CD4-positive, alpha-beta T cell treated with Interleukin-2 at 100 ng/mL for 4 hours (primary cell): Measurements from ENCODE around the gene SUCLG2.

ENCODE experiments used
- DNase-seq: peaks from one replicate; pipeline ENCODE4 v3.0.0-alpha.2; 2020; ENCODE audit warnings: low spot score

The SUCLG2 gene

GRCh38 chr3:67649681-67650080 lies 4.7 kb downstream of the SUCLG2 start:
- DNase-seq, result no peak

GRCh38 chr3:67648701-67649100 lies 5.7 kb downstream of the SUCLG2 start:
- DNase-seq, result no peak

DNA sequence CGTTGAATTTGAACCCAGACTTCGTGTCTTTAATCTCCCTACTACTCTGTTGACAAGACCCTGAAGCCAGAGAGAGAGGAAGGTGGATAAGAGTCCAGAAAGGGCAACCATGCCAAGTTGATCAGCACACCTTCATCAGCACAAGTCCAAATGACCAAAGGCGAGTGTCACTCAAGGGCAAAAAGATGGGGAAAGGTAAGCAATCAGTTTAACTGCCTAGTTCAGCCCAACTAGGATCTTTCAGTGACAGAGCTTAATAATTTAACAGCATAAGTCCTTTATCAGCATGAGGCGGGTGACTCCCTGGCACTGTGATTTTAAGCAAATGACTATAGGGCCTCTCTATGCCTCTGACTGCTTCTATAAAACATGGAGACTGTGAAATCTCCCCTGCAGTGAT lies 6.2 kb downstream of the SUCLG2 start:
- DNase-seq, result no peak

DNA sequence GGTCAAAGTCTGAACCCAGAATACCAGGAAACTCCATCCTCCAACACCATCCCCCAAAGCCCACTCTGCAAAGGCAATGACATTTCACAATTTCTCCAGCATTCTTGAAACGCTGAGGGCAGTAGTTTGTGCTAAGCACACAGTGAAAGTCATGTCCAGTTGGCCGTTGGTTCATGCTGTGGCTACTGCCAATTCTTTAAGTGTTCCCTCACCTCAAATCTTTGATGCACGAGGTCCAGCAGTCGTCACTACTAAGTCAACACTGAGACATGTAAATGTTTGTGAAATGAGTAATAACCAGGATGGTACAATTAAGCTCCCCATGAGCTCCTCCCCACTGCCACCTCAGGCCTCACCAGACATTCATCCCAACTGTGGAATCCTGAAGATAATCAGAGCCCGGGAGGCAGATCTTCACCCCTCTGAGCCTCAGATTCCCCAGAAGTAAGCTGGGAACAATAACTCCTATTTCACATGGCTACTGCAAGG lies 7.0 kb downstream of the SUCLG2 start:
- DNase-seq, result no peak

DNA sequence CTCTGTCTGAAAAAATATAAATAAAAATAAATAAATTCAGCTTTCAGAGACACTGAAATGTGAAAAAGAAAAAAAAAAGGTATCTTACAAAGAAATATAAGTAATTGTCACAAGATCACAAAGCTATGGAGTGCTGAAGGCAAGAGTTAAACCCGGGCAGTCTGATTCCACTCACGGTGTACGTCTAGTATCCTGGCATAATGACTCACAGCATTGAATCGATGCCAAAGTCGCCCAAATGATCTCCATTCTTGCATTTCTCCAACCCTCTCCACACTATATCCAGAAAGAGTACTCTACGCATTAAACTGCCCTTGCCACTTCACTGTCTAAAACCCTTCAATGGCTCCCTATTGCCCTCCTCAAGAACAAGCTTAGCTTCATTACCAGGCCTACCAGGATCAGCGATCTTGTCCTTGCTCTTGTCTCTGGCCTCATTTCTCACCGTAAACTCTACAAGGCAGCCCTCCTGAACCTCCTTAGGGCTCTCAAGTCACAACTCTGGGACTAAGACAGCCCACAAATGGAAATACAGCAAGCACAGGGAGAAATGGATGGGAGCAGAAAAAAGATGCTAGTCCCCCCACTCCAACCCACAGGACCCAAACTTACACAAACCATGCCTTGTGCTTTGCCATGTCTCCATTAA lies 7.7 kb downstream of the SUCLG2 start:
- DNase-seq, result no peak

- DNase-seq, result no peak
Measured at GRCh38 chr3:67644827-67645226, 9.6 kb downstream of the SUCLG2 start.

DNA sequence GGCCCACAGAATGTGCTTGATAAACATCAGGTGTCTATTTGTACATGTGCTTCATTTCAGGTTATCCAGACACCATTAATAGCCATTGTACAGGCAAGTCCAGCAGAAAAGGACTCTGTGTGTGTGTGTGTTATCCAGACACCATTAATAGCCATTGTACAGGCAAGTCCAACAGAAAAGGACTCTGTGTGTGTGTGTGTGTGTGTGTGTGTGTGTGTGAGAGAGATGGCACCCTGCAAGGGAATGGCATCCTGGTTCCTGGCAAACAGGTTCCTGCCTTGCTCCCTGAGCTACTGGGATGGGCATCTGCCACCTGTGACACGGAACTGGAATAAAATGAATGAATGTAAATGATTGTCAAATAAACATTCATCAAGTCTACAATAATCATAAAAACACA lies 11.7 kb downstream of the SUCLG2 start:
- DNase-seq, result no peak

DNA sequence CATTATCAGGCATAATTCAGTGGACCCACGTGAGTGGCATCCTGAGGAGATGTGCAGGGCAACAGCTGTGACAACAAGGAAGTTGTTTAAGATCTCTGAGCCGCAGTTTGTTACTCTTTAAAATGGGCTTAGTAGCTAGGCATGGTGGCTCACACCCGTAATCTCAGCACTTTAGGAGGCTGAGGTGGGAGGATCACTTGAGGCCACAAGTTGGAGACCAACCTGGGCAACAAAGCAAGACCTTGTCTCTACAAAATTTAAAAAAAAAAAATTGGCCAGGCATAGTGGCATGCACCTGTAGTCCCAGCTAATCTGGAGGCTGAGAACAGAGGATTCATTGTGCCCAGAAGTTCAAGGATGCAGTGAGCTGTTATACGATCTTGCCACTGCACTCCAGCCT lies 12.2 kb downstream of the SUCLG2 start:
- DNase-seq, result no peak

DNA sequence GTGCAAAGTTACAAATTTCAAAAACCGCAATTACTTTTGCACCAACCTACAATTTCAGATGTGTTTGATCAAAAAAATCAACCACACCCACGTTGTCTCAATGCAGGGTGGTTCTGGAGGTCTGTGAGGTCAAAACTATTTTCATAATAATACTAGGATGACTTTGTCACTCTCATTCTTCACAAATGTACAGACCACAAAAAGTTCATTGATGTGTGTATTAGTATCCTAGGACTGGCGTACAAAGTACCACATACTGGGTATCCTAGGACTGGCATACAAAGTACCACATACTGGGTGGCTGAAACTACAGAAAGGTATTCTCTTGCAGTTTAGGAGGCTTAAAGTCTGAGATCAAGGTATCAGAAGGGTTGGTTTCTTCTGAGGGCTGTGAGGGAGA lies 13.0 kb downstream of the SUCLG2 start:
- DNase-seq, result no peak

GRCh38 chr3:67640023-67640660 lies 14.3 kb downstream of the SUCLG2 start:
- no peak for DNase-seq

DNA sequence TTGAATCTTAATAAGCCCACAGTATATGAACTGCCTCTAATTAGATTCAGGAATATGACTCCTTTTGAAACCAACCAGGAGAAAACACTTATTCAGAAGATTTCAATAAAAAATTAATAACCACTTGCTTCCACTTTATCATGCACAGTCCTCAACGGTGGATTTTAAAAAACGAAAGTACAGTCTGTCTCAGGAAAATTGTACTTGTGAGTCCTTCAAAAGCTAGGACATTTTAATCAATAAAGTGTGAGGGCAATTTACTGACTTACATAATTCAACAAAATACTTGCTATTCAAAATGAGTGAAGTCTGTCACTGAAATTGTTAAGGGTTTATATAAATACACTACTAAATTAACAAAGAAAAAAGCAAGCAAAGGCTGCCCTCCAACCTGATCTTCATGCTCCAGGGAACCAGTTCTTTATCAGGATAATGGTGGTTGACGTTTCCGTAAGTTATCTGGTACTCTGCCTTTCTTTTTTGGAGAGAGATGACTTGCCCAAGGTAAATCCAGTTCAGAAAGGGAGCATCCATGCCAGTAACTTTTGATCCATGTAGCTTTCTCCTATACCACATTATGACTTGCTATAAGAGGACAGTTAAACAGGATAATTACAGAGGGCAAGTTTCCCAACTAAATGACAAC lies 17.0 kb downstream of the SUCLG2 start:
- no peak for DNase-seq

GRCh38 chr3:67635806-67636205 lies 18.6 kb downstream of the SUCLG2 start:
- no peak for DNase-seq

DNA sequence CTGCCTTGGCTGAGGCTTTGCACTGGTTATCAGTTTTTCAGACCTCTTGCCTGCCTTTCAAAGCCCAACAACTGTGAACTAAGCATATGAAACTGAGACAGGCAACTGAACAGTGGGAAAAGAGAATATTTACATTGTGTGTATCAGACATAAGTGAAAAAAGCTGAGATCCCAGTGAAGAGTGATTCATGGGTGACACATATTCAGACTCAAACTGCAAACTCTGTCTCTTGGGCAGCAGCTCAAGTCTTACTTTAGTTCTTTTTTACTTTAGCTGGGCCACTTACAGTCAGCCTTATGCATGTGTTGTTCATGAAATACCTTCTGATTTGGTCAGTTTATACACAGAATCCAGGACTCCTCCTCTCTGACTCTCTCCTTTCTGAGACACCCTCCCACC lies 19.2 kb downstream of the SUCLG2 start:
- no peak for DNase-seq

DNA sequence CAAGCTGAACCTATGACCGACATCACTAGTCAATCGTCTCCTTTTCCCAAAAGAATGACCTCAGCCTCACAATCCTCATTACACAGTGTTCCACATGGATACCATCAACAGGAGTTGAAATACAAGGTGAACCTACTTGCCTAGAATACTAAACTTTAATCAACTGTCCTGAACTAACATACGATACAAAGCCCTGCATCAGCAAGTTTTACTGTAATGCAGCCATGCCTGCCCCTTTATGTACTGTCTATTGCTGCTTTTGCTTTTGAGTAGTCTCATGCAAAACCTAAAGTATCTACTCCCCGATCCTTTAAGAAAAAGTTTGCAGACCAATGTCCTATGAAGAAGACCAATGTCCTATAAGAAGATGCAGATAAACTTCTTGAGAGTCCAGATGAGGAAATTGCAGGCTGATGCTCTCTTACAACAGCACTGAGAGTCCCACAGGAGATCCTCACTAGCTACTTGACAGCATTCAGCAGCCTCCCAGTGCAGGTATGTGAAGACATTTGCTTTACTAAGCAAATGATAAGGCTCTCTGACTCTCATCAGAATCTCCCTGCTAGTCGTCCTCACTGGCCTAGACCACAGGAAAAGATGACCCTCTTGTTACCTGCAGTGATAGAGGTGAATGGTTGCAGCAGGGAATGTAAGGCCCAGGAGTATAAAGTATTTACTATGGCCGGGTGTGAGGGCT lies 23.6 kb downstream of the SUCLG2 start:
- DNase-seq, result no peak

DNA sequence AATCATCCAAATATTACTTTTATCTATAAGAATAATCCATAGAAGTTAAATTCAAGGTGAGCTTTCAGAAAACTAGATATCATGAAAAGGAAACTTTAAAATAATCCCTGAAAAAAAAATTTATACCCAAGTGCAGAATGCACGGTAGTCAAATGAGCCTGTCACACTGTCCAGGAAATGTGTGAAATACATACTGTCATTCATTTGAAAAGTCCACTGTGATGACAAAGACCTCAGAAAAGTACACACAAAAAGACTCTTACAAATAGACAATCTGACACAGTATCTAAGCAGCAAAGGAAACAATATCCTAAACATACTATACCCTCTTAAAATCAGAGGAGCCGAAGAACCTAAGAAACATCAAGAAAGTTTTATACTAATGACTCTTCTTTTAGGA lies 29.7 kb downstream of the SUCLG2 start:
- DNase-seq, result no peak

- no peak for DNase-seq
Measured at GRCh38 chr3:67624078-67624477, 30.3 kb downstream of the SUCLG2 start.

DNA sequence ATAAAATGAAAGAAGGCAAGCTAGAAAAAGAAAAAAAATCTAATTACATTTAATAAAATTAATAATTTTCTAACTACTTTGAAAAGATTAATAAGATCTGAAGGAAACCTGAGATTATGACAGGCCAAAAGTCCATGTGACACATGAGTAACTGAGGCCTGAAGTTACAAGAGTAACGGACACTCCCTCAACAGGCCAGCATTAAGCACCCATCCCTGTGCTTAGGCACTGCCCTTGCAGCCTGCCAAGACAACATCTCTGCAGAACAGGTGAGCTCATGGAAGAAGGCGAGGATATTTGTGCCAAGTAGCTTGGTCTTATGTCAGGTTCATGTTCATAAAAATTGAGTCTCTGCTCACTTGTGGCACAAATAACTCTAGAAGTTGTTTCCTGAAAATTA lies 31.8 kb downstream of the SUCLG2 start:
- no peak for DNase-seq

DNA sequence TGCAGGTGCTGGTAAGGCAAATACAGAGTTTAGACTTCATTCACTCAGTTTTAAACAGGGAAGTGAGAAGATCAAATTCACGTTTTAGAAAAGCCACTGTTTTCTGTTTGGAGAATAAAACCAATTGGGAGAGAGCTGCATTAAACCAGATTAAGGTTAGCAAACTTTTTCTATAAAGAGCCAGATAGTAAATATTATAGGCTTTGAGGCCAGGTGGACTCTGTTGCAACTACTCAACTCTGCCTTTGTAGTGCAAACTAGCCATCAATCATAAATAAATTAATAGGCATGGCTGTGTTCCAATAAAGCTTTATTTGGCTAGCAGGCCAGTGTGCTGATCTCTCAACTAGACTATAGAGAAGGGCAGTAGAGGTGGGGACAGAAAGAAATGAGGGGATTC lies 33.5 kb downstream of the SUCLG2 start:
- no peak for DNase-seq

GRCh38 chr3:67619991-67620390 lies 34.4 kb downstream of the SUCLG2 start:
- no peak for DNase-seq

DNA sequence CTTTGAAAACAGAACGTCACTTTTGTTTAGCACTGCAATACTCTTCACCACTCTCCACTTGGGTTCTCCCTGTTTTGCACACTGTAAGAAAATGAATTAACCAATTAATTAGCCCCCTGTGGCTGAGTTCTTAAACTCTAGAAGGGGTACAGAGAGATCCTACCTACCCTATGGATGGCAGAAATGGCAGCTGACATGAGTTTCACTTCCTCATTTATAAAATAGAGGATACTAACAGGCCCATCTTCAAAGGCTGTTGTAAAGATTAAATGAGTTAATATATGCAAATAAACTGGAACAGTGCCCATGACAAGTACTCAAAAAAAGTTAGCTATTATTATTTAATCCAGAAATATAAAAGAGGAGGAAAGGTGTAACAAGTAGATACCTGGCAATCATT lies 36.9 kb downstream of the SUCLG2 start:
- DNase-seq, result no peak

- no peak for DNase-seq
Measured at GRCh38 chr3:67616046-67616445, 38.4 kb downstream of the SUCLG2 start.

DNA sequence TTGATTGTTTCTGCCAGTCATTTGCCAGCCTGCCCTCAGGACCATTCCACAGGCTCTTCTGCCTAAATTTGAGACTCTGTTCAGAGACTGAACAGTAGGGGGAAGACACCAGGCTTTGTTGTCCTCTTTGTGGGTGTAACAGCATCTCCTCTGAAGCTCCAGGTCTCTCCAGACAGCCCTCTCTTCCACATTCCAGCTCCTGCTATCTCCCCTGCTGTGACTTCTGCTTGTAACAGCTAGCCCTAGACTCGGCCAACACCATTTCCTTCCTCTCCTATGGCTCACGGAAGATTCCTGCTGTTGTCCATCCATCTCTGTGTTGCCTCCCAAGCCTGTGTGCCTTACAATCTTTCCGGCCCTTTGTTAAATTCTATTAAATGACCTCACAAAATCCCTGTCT lies 40.2 kb downstream of the SUCLG2 start:
- DNase-seq, result no peak

GRCh38 chr3:67610458-67610857 lies 44.0 kb downstream of the SUCLG2 start:
- DNase-seq, result no peak
